ENCODE results near the gene ZNF93. TPM values are rescaled to one million over a fixed set of nuclear protein-coding genes. Genes with fewer than 3 reads are reported as not detected.
"Not testable (repeated sequence)": the region's sequence is repeated elsewhere in the genome, so short reads cannot be mapped to it uniquely, and the experiment has no call there.

ZNF93 gene
- total and polyA plus RNA-seq, 9 of the 15 experiments (the other 6 are each of a cell fraction or from before 2014, with no cell fraction given), result 11.1 to 26.3 (median 17.1) TPM

- TF ChIP-seq ZBTB40 (IDR thresholded peaks at IDR 0.05), result peak; percentile 11; the same call in 1 of the 2 replicates
- no peak for TF ChIP-seq ZBTB40 (CRISPR knock-in tag; IDR thresholded peaks at IDR 0.05)
- TF ChIP-seq NR2C2 (CRISPR knock-in tag; IDR thresholded peaks at IDR 0.05), result no peak
- TF ChIP-seq NR2C2 (tag; IDR thresholded peaks at IDR 0.05), result peak; percentile 78
Observed at GRCh38 chr19:19866611-19867248, 34.0 kb upstream of the ZNF93 start (continued).

DNA sequence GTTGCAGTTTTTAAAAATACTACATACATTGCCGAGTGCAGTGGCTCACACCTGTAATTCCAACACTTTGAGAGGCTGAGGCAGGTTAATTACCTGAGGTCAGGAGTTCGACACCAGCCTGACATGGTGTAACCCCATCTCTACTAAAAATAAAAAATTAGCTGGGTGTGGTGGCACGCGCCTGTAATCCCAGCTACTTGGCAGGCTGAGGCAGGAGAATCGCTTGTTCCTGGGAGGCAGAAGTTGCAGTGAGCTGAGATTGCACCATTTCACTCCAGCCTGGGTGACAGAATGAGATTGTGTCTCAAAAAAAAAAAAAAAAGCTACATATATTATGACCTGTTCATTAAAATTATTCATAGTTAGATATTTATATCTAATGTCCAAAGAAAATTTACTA, 30.7 kb upstream of the ZNF93 start:
- H3K9ac ChIP-seq (ENCODE audit: insufficient read depth in 1 of 2, low read depth in 2 of 2, low read length in 2 of 2); H3K27ac ChIP-seq (ENCODE audit: extremely low read depth, low read depth, low read length); H3K4me2 ChIP-seq (ENCODE audit: insufficient read depth, low read length); FAIRE-seq; BruUV-seq (replicated peaks); intact Hi-C loops (cut with micrococcal nuclease); H3K4me1 ChIP-seq (replicated peaks in 1 of 2; ENCODE audit: control insufficient read depth in 2 of 2, insufficient read depth in 2 of 2, low read length in 2 of 2); POLR2A ChIA-PET; H3K9me3 ChIP-seq (replicated peaks; ENCODE audit: control insufficient read depth, insufficient read depth, low read depth, low read length); H3K27me3 ChIP-seq (ENCODE audit: control insufficient read depth in 2 of 2, insufficient read depth in 2 of 2, low read length in 2 of 2); H3K36me3 ChIP-seq (ENCODE audit: control insufficient read depth, insufficient read depth, low read length); H3K9me1 ChIP-seq (ENCODE audit: control insufficient read depth, insufficient read depth, low read length); CTCF ChIA-PET (ENCODE audit: low intra/inter-chr PET ratio); H4K20me1 ChIP-seq (replicated peaks; ENCODE audit: control insufficient read depth, insufficient read depth, low read length); ATAC-seq; in situ Hi-C loops (cut with MboI); DNase-seq (ENCODE audit: extremely low read depth in 1 of 4, low spot score in 3 of 4); H3K4me3 ChIP-seq; H2AFZ ChIP-seq (ENCODE audit: low read depth, low read length): not testable (repeated sequence)
- 99% methylated on average over 5 of the region's 5 CpGs for WGBS (ENCODE audit: insufficient coverage, low coverage, missing lambda C conversion rate)
- H3K79me2 ChIP-seq (ENCODE audit: control insufficient read depth, insufficient read depth, low read length), result peaks cover 68% of the 10 kb centered on the region

Data from K562 (cell line).